ENCODE data around the gene MYO3B.
"Not testable (repeated sequence)": the region's sequence is repeated elsewhere in the genome, so short reads cannot be mapped to it uniquely, and the experiment has no call there.

The MYO3B gene

GRCh38 chr2:170263728-170264521 lies 86.0 kb downstream of the MYO3B start:
- DNase-seq, result not testable (repeated sequence)

DNA sequence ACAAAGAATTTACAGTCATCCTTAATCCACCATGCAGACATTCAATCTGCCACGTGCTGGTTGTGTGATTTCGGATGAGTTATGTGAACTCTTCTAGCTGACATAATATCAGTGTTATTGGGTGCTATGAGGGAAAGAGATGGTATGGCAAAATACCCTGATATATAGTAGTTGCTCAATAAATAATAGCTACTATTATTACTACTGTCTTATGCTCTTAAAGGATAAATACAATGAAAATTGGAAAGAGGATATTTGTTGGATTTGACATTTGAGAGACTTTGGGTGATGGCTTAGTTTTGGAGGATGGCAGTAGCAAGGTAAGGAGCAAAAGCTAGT lies 86.5 kb downstream of the MYO3B start:
- DNase-seq, result no peak

DNA sequence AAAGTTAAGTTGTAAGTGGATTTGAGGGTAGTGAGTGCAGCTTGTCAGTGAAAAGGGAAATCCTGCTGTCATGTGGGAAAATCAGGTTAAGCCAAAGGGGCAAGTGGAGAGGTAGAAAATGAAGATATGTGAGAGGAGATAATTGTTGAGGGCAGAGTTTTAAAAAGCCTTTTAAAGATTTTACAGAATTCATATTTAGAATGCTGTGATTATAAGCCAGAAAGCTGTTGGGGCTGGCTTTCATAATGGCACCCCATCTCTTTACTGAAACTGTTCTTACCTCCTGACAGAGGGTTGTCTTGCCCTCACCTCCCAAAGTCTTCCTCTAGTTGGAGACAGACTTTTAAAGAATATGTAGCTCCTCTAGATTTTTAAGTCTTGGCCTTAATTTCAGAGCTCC lies 86.9 kb downstream of the MYO3B start:
- DNase-seq, result no peak

DNA sequence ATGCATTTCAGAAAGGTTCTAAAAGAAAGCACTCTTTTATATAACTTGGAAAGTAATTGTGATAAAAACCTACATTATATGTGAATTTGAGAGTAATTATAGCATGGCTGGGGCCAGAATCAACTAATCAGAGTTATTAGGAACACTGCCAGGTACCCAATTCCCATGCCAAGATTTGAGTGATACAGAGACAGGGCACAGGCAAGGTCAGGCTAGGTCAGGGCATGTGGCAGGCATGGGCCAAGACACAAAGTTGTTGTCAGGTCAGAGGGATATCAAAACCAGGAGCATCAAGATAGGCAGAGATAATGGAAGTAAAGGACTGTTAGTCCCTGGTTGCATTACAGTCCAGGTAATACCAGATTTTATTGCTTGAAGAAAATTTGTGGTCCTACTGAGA lies 87.4 kb downstream of the MYO3B start:
- no peak for DNase-seq

- DNase-seq, result no peak
Observed at GRCh38 chr2:170266358-170266757, 88.4 kb downstream of the MYO3B start.

GRCh38 chr2:170267071-170267470 lies 89.1 kb downstream of the MYO3B start:
- no peak for DNase-seq

- DNase-seq, result no peak
Observed at GRCh38 chr2:170270278-170270864, 92.4 kb downstream of the MYO3B start.

DNA sequence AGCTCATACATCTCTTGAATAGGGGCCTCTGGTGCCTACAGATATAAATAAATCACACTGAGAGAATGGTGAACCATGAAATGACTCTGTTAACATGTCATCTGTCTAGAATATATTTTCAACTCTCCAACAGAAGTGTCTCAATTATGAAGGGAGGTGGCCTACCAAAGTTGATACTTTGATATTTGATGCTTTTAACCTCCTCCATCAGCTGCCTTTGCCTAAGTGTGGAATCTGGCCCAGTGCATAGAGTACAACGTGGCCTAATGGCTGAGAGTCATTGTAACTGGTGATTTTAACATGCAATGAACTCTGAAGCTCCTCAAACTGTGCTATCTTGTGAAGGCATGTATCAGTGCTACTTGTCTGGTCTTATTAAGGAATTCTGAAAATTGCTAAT lies 93.4 kb downstream of the MYO3B start:
- peak; percentile 60 for DNase-seq

DNA sequence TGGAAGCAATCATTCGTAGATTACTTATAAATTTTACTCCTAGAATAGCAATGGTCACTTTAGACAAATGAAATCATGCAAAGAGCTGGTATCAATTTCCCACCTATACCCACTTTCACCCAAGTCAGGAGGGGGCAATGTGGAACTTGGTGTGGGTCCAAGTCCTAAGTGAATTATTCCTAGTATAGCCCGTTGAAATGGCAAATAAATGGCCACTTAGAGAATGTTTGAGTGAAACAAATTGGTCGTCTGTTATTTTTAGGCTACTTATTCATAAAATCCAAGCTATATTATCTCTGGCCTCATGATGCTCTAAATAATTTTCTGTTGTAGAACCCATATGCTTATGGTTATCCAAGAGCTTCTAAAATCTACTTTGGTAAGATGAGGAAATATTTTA lies 98.1 kb downstream of the MYO3B start:
- no peak for DNase-seq

GRCh38 chr2:170276925-170277629 lies 99.1 kb downstream of the MYO3B start:
- peak; percentile 81 for DNase-seq

DNA sequence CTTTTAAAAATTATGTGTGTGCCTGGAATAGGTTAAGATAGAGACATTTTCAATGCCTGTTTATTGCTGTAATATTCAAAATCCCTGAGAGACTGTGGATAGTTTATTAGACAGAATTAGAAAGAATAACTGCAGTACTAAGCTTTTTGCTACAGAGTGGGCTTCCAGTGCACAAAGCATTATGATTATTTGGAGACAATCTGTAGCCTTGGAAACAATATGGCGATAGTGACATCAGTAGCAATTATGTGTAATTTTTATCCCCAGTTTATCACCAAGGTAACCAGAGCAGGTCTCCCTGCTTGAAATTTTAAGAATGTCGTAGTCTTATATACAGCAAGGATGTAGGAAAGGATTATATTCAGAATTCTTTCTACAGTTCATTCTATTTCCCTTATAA lies 100.0 kb downstream of the MYO3B start:
- peak; percentile 79 for DNase-seq

GRCh38 chr2:170279615-170280014 lies 101.7 kb downstream of the MYO3B start:
- not testable (repeated sequence) for DNase-seq

DNA sequence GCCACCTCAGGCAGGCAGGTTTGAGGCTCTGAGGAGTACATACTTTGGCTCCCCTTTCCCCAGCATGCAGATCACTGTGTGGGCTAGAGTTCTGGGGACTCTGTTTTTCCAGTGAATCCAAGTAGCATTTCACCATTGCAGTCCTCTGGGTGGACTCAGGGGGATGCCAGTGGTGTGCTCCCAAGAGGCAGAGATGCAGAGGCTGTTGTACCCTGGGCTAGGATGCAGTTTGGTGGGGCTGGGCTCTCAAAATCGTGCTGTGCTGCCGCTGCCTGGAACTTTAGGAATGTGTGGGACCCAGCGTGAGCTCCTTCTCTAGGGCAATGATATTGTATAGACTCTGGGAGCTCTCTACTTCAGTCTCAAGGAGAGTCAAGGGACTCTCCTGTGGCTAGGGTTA lies 104.9 kb downstream of the MYO3B start:
- DNase-seq, result no peak

DNA sequence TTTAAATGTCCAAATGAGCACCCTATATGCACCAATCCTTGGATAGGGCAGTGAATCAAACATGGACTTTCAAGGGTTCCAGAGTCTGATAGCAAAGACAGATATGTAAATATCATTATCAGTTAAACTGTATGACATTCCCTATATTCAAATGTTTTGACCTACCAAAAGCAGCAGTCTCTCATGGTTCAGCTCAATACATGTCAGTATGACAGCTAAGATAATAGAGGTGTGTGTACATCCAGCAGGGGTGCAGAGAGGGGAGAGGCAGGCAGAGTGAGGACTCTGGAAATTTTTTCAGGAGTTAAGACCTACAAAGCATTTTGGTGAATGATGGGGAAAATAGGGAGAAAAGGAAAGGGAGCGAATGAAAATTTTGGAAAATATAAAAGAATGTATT lies 106.3 kb downstream of the MYO3B start:
- no peak for DNase-seq

DNA sequence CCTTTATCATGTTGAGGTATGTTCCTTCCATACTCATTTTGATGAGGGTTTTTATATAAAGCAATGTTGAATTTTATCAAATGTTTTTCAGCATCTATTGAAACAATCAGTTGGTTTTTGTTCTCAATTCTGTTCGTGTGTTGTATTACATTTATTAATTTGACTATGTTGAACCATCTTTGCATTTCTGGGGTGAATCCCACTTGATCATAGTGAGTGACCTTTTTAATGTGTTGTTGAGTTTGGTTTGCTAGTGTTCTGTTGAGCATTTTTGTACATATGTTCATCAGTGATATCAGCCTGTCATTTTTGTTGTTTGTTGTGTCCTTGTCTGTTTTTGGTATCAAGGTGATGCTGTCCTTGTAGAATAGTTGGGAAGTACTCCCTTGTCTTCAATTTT lies 110.9 kb downstream of the MYO3B start:
- no peak for DNase-seq

GRCh38 chr2:170291474-170291873 lies 113.5 kb downstream of the MYO3B start:
- no peak for DNase-seq

GRCh38 chr2:170292415-170292814 lies 114.5 kb downstream of the MYO3B start:
- DNase-seq, result no peak

- no peak for DNase-seq
Observed at GRCh38 chr2:170297496-170297895, 119.5 kb downstream of the MYO3B start.

DNA sequence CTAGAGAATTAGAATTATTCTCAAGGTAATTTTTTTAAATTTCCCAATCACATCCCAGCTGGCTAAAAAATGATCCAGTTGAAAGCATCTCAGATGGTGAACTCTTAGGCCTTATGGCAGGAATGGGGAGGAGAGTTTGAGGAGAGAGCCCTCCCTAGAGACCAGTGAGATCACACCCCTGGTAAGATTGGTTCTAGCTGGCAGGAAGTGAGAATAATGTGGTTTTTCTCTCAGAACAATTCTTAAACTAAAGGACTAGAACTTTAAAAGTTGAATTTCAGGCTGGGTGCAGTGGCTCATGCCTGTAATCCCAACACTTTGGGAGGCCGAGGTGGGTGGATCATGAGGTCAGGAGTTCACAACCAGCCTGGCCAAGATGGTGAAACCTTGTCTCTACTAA lies 120.2 kb downstream of the MYO3B start:
- no peak for DNase-seq

DNA sequence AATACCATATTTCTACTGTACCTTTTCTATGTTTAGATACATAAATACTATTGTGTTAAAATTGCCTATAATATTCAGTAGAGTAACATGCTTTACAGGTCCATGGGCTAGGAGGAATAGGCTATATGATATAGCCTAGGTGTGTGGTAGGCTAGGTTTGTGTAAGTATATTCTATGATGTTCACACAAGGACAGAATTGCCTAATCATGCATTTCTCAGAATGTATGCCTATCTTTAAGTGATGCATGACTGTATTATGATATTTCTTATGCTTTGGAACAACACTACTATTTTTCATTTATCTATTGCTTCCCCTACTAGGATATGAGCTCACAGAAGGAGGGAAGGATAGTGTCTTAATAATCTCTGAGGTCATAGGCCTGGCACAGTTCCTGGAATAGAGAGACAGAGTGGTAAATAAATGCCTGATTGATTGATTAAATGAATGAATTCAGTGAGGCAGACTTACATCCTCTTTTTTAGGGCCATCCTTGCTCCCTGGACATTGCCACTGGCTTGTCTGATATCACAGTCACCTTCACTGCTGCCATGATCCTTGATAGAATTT lies 121.0 kb downstream of the MYO3B start:
- no peak for DNase-seq

DNA sequence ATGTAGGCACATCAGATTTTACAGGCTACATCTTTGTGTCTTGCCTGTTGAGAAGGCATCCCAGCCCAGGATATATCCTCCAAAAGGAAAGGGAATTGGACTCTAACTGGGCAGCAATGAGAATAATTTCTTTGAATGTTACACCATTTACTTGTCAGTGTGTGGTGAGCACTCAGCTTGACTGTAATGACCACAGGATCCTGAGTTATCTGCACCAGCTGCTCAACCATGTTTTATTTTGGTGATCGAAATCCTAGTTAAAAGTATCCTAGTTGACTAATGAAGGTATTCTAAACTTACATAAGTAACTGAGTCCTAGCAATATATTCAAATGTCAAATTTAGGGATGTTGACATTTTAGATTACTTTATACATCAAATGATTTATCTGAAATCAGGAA lies 123.0 kb downstream of the MYO3B start:
- DNase-seq, result no peak

DNA sequence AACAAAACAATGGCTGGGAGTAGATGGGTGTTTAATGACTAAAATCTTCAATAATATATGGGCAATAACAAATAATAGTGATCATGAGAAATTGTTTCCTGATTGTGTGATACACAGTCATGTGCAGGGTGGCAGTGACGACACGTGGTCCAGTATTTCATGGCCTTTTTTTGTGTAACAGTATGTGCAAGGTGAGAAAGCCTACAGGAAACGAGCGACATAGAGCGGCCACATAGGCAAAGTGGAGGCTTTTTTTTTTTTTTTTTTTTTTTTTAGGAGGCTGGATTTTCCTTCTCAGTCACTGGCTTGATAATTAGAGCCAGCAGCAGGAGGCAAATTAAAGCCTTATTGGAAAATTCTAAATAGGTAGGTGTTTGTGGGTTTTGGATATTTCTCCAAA lies 123.7 kb downstream of the MYO3B start:
- no peak for DNase-seq

DNA sequence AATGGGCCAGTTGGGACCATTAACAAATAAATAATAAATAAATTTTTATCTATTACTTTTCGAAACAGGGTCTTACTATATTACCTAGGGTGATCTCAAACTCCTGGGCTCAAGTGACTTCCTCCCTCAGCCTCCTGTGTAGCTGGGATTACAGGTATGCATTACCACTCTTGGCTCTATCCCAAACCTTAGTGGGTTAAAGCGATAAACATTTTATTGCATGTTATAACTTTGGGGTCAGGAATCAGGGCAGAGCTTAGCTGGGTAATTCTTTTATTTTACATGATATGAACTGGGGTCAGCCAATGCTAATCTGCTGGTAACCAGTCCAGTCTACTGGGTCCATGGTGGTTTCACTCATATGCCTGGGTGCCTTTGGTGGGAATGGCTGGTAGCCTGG lies 127.8 kb downstream of the MYO3B start:
- DNase-seq, result no peak

DNA sequence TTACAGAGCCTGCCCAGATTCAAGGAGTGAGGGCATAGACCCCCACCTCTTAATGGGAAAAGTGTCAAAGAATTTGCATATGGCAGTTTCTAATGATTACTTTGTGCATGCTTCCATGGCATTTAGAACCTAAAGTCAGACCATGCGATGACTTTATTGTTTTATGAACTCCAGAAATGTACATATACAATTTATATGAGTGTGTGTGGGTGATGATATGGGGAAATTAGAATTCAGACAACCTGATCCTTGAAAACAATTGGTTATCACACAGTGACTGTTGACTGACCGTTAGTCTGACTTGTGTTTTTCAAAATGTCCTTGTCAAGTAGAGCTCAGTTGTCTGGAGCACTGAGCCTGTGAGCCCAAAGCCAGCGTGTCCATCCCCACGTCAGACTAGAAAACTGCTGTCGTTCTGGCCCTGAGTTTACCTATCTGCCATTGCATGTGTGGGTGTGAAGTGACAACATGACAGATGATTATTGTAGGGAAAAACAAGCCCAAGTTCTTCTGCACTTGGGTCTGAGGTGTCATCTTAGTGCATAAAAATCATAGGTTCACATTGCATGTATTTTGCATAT lies 128.4 kb downstream of the MYO3B start:
- no peak for DNase-seq
